Glutamatergic neuron (in vitro differentiated cells): ENCODE data around the gene LMOD1. TPM values are rescaled to one million over a fixed set of nuclear protein-coding genes. Genes with fewer than 3 reads are reported as not detected.

Experiments
- DNase-seq: peaks from one replicate; pipeline ENCODE4 v3.0.0; 2022
- H3K27ac Mint-ChIP-seq: one replicate; pipeline ENCODE4 v1.8.0; 2020; ENCODE audit warnings: mild to moderate bottlenecking, mixed read lengths, inconsistent platforms; ENCODE audit not compliant: unreplicated experiment
- H3K27me3 Mint-ChIP-seq: one replicate; pipeline ENCODE4 v1.8.0; 2020; ENCODE audit warnings: mild to moderate bottlenecking, moderate library complexity, mixed read lengths, inconsistent platforms; ENCODE audit not compliant: unreplicated experiment
- H3K36me3 Mint-ChIP-seq: one replicate; pipeline ENCODE4 v1.8.0; 2020; ENCODE audit warnings: mild to moderate bottlenecking, mixed read lengths, inconsistent platforms; ENCODE audit not compliant: unreplicated experiment
- H3K4me1 Mint-ChIP-seq: one replicate; pipeline ENCODE4 v1.8.0; 2020; ENCODE audit warnings: mild to moderate bottlenecking, low read depth, mixed read lengths, inconsistent platforms; ENCODE audit not compliant: unreplicated experiment
- H3K4me3 Mint-ChIP-seq: one replicate; pipeline ENCODE4 v1.8.0; 2020; ENCODE audit warnings: mild to moderate bottlenecking, mixed read lengths, inconsistent platforms; ENCODE audit not compliant: unreplicated experiment
- H3K9me3 Mint-ChIP-seq: one replicate; pipeline ENCODE4 v1.8.0; 2020; ENCODE audit warnings: mild to moderate bottlenecking, moderate library complexity, mixed read lengths, inconsistent platforms; ENCODE audit not compliant: unreplicated experiment
- CTCF ChIP-seq: fragments of 200-600 bp; sonication (generic); IDR thresholded peaks from one replicate; pipeline ENCODE4 v1.5.0; 2021; ENCODE audit not compliant: partially characterized antibody, unreplicated experiment
- long read RNA-seq: library from polyadenylated mRNA; unstranded; transcript quantifications from one replicate; pipeline ENCODE4 v2.0.0, GENCODE V29; 2020; ENCODE audit not compliant: unreplicated experiment
- total RNA-seq: library from RNA; stranded (reverse); fragmentation: NEBNext Ultra II Directional; extraction: Animal tissue kit (Norgen Biotek cat#: 25700); gene quantifications from one replicate; pipeline ENCODE4 v1.2.1, GENCODE V29; 2021; ENCODE audit not compliant: unreplicated experiment

Gene LMOD1
- total RNA-seq: 0.20 TPM
- long read RNA-seq: 0 reads

GRCh38 chr1:201946224-201946908 lies at the start of gene LMOD1:
TSS of gene LMOD1 (minus strand) at chr1:201946548. CDS start at chr1:201946340, 208 bp downstream.
- Mint-ChIP-seq H3K9me3 (peaks cover 10% of the 10 kb centered on the region), H3K27ac (no peak within 1 kb of the TSS), H3K4me1 (peaks cover 47% of the 10 kb centered on the region), H3K4me3 (peak within 1 kb of the TSS; percentile 87), H3K27me3 (peaks cover 9% of the 10 kb centered on the region), H3K36me3 (no peaks in the 10 kb centered on the region)
- DNase-seq: peak; percentile 78
- TF ChIP-seq CTCF: no peak

- TF ChIP-seq CTCF: no peak
- no peak overlapping the region for H3K27ac Mint-ChIP-seq
- peaks cover 5% of the 10 kb centered on the region for H3K4me1 Mint-ChIP-seq
Observed at GRCh38 chr1:201990427-201990826, 44.1 kb upstream of the LMOD1 start.

GRCh38 chr1:201989354-201990128 lies 43.2 kb upstream of the LMOD1 start:
- TF ChIP-seq CTCF: no peak
- Mint-ChIP-seq H3K4me1 (peaks cover 5% of the 10 kb centered on the region), H3K27me3 (peaks cover 4% of the 10 kb centered on the region), H3K27ac (no peak overlapping the region), H3K9me3 (no peaks in the 10 kb centered on the region), H3K4me3 (no peak overlapping the region), H3K36me3 (no peaks in the 10 kb centered on the region)
- no peak for DNase-seq

More at GRCh38 chr1:201990427-201990826, 44.1 kb upstream of the LMOD1 start:
- Mint-ChIP-seq H3K27me3 (peaks cover 4% of the 10 kb centered on the region), H3K9me3 (no peaks in the 10 kb centered on the region), H3K4me3 (no peak overlapping the region), H3K36me3 (no peaks in the 10 kb centered on the region)
- no peak for DNase-seq

GRCh38 chr1:201988601-201989000 lies 42.3 kb upstream of the LMOD1 start:
- H3K27ac Mint-ChIP-seq: no peak overlapping the region

More at GRCh38 chr1:201988601-201989000, 42.3 kb upstream of the LMOD1 start:
- DNase-seq: no peak
- Mint-ChIP-seq H3K36me3 (no peaks in the 10 kb centered on the region), H3K4me3 (no peak overlapping the region), H3K27me3 (peaks cover 4% of the 10 kb centered on the region), H3K4me1 (peaks cover 9% of the 10 kb centered on the region), H3K9me3 (no peaks in the 10 kb centered on the region)
- TF ChIP-seq CTCF: no peak
